ENCODE measurements around the gene NACA2. TPM values are rescaled to one million over a fixed set of nuclear protein-coding genes. Genes with fewer than 3 reads are reported as not detected.

Gene NACA2
- total RNA-seq, 2 experiments from 2014 or later, result not detected

GRCh38 chr17:61565213-61565612 lies 25.8 kb downstream of the NACA2 start:
- Mint-ChIP-seq H3K9me3 (peaks cover 2% of the 10 kb centered on the region), H3K27ac (no peak overlapping the region), H3K4me1 (ENCODE audit: low read depth) (no peaks in the 10 kb centered on the region), H3K36me3 (ENCODE audit: low read depth) (peaks cover under 1% of the 10 kb centered on the region), H3K27me3 (peaks cover 13% of the 10 kb centered on the region), H3K4me3 (no peak overlapping the region)
- TF ChIP-seq CTCF (IDR thresholded peaks at IDR 0.05), result no peak
- intact Hi-C loops (cut with micrococcal nuclease), result no loop called here
- ChIA-PET CTCF (no interaction called here), POLR2A (no interaction called here)
- no peak for DNase-seq
- no peak for ATAC-seq

GRCh38 chr17:61562287-61562686 lies 28.7 kb downstream of the NACA2 start:
- no peak for TF ChIP-seq CTCF (IDR thresholded peaks at IDR 0.05)
- intact Hi-C loops (cut with micrococcal nuclease), result no loop called here
- ChIA-PET CTCF (interaction anchor here (1.0 kb wide), 1 partner anchor 12 kb away, joined by 4 read pairs; no protein-coding TSS in a partner anchor), POLR2A (no interaction called here)
- Mint-ChIP-seq H3K27me3 (peaks cover 20% of the 10 kb centered on the region), H3K27ac (no peak overlapping the region), H3K9me3 (no peaks in the 10 kb centered on the region), H3K4me3 (no peak overlapping the region), H3K36me3 (ENCODE audit: low read depth) (no peaks in the 10 kb centered on the region), H3K4me1 (ENCODE audit: low read depth) (no peaks in the 10 kb centered on the region)
- no peak for ATAC-seq
- no peak for DNase-seq

GRCh38 chr17:61561354-61561753 lies 29.7 kb downstream of the NACA2 start:
- DNase-seq, result no peak
- intact Hi-C loops (cut with micrococcal nuclease), result no loop called here
- no peak for ATAC-seq
- ChIA-PET CTCF (no interaction called here), POLR2A (no interaction called here)
- Mint-ChIP-seq H3K9me3 (no peaks in the 10 kb centered on the region), H3K4me1 (ENCODE audit: low read depth) (no peaks in the 10 kb centered on the region), H3K36me3 (ENCODE audit: low read depth) (no peaks in the 10 kb centered on the region), H3K27ac (no peak overlapping the region), H3K4me3 (no peak overlapping the region), H3K27me3 (peaks cover 24% of the 10 kb centered on the region)
- no peak for TF ChIP-seq CTCF (IDR thresholded peaks at IDR 0.05)

- TF ChIP-seq CTCF (IDR thresholded peaks at IDR 0.05), result no peak
- intact Hi-C loops (cut with micrococcal nuclease), result no loop called here
- no peak for ATAC-seq
- H3K9me3 Mint-ChIP-seq, result no peaks in the 10 kb centered on the region
- H3K36me3 Mint-ChIP-seq (ENCODE audit: low read depth), result no peaks in the 10 kb centered on the region
- H3K27me3 Mint-ChIP-seq, result peaks cover 22% of the 10 kb centered on the region
- no peak overlapping the region for H3K4me3 Mint-ChIP-seq
- H3K27ac Mint-ChIP-seq, result no peak overlapping the region
- CTCF ChIA-PET, result interaction anchor here (0.8 kb wide), 1 partner anchor 75 kb away, joined by 3 read pairs; no protein-coding TSS in a partner anchor
- POLR2A ChIA-PET, result no interaction called here
- no peak for DNase-seq
- H3K4me1 Mint-ChIP-seq (ENCODE audit: low read depth), result no peaks in the 10 kb centered on the region
These were observed 30.9 kb downstream of the NACA2 start for GRCh38 chr17:61560071-61560470.

DNA sequence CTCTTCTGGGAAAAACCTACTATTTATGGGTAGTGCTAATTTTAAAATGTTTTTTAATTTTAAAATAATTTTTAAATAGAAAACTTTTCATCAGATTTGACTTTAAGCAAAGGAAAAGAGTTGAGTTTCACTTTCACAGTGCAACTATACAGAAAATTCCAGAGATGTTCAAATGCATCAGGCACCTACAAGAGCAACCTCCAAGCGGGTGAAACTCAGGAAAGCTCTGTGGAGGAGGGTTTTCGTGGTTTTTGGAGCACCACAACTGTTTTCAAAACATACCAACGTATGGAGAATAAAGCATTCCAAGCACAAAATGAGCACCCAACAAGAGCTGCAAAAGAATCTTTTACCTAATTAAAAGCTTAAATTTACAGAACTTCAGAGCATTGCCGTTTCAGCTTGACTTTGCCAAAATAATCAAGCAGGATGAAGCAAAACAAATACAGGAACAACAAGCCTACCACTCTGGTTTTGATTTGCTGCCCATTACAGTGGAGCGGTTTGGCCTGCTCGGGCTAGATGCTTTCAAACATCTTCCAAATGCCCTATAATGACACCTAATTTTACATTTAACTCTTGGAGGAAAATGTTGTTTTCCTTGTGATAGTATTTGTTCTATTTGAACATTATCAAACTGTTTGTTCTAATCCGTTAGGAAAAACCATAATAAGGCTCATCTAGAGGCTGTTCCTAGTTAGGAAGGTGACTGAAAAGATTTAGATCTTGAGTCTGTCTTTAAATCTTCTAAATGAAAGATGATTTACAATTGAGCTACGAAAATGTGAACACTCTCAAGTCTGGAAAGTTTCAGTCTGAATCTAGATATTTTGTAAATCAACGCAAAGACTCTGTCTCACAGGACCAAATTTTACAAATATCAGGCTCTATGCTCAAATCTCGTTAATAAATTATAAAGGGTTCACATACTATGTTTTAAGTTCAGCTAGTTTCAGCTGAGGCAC lies 34.5 kb downstream of the NACA2 start:
- CTCF ChIA-PET, result interaction anchor here (0.9 to 1.4 kb wide), 3 partner anchors 27 to 143 kb away, joined by 3 read pairs; no protein-coding TSS in a partner anchor
- DNase-seq (no peak), ATAC-seq (no peak)
- no peak overlapping the region for H3K4me3 Mint-ChIP-seq
- H3K27ac Mint-ChIP-seq, result no peak overlapping the region
- H3K27me3 Mint-ChIP-seq, result peaks cover 25% of the 10 kb centered on the region
- no peaks in the 10 kb centered on the region for H3K9me3 Mint-ChIP-seq
- intact Hi-C loops (cut with micrococcal nuclease), result no loop called here
- no peaks in the 10 kb centered on the region for H3K36me3 Mint-ChIP-seq (ENCODE audit: low read depth)
- POLR2A ChIA-PET, result interaction anchor here (1.0 kb wide), 1 partner anchor 152 kb away, joined by 4 read pairs; no protein-coding TSS in a partner anchor
- TF ChIP-seq CTCF (IDR thresholded peaks at IDR 0.05), result no peak
- no peaks in the 10 kb centered on the region for H3K4me1 Mint-ChIP-seq (ENCODE audit: low read depth)

All from activated CD8-positive, alpha-beta T cell treated with anti-CD3 and anti-CD28 coated beads for 36 hours (primary cell).